CD4-positive, alpha-beta T cell treated with Interleukin-17A for 1 hour (primary cell): ENCODE data around the gene NPTX1.

ENCODE experiments used
- DNase-seq: peaks from one replicate; pipeline ENCODE4 v3.0.0-alpha.2; 2020

The NPTX1 gene

GRCh38 chr17:80502578-80502877, 26.1 kb upstream of the NPTX1 start:
- no peak for DNase-seq

GRCh38 chr17:80501741-80502577, 25.6 kb upstream of the NPTX1 start:
- DNase-seq = no peak

DNA sequence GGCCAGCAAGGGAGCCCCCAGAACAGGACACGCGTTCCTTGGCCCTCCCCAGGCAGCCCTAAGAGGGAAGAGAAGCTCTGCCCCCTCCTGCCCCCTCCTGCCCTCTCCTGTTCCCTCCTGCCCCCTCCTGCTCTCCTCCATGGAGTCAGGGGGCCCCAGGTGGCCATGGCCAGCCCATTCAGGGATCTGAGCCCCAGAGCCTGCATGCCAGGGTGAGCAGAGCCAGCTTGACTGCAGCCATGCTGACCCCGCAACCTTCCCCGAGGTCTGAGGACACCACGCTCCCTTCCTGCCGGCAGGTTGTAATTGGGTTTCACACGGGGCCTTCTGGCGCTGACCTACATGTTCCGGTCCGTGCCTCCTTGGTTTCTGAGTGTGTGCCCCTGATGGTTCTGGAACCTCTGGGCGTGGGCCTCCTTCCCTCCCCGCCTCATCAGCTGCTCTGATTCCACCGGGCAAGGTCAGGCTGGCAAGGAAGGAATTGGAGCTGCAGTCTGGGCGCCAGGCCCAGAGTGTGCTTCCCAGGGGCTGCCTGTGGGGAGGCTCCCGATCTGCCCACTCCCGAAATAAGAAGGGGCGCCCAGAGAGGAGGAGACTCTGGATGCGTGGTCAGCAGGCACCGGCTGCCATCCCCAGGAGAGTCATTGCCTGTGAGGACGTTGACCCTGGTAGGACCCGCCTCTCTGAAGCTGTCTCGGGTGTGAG, 23.7 kb upstream of the NPTX1 start:
- DNase-seq = no peak

DNA sequence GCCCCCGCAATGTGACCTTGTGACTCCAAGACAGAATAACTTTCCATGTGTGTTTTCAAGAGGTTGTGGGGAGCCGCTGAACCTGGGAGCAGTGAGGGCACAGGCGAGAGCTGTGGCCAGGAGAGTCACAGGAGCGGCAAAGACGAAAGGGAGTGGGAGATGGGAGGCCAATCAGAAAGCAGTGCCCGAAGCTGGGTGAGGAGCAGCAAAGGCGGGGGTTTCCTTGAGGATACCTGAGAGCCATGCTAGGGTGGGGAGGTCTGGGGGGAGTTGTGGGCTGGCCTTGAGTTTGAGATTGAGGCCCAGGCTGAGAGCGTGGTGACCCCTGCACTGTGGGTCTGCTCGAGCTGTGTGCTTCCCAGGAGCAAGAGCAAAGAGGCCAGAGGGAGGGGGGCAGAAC, 23.2 kb upstream of the NPTX1 start:
- no peak for DNase-seq

GRCh38 chr17:80498920-80499410, 22.6 kb upstream of the NPTX1 start:
- no peak for DNase-seq

DNA sequence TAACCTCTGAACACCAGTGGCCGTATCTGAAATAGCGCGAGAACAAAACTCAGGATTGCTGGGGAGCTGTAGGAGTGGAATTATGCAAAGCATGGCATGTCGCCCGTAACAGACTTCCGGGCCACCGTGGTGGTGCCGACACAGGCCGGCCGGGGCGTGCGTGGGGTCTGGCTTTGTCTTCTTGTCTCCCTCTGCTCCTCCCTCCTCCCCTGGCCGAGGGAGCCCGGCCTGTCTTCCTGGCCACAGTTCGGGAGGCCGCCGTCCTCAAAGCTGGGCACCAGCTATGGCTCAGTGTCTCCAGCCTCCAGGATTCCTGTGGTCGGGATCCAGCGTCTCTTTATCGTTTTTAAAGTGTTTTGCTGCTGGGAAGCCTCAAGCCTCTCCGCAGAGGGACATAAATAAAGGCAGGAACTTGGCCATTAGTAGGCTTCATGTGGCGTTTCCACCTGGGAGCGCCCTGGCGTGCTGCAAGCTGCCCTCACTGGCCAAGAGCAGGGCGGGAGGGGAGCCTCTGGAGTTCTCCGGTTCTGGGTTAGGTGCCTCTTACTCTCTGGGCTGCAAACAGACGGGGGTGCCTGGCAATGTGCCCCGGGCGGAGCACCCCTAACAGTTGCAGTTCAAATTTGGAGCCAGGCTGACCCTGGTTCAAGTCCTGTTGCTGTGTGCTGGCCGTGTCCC, 22.0 kb upstream of the NPTX1 start:
- no peak for DNase-seq

DNA sequence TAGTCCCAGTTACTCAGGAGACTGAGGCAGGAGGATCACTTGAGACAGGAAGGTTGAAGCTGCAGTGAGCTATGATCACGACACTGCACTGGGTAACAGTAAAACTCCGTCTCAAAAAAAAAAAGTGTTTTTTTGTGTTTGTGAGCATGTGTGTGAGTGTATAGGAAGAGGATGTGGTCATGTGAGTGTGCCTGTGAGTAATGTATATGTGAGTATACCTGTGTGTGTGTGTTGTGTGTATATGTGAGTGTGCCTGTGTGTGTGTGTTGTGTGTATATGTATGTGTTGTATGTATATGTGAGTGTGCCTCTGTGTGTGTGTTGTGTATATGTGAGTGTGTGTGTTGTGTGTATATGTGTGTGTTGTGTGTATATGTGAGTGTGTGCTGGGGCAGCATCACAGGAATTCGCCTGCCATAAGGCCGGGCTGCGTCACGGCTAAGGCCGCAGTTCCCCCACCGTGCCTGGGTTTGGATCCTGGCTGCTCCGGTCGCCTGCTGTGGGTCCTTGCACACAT, 21.4 kb upstream of the NPTX1 start:
- no peak for DNase-seq

DNA sequence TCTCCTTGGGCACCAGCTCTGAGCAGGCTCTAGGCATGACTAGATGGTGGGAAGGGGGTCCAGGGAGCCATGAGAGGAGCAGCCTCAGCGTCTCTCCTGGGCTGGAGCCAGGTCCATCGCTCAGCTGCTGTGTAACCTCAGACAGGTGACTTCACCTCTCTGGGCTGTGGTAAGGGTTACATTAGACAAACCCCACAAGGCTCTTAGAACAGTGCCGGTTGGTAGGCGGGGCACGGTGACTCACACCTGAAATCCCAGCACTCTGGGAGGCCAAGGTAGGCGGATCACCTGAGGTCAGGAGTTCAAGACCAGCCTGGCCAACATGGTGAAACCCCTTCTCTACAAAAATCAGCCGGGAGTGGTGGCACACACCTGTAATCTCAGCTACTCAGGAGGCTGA, 18.1 kb upstream of the NPTX1 start:
- no peak for DNase-seq

- no peak for DNase-seq
These were observed 16.1 kb upstream of the NPTX1 start for GRCh38 chr17:80492343-80493136.

DNA sequence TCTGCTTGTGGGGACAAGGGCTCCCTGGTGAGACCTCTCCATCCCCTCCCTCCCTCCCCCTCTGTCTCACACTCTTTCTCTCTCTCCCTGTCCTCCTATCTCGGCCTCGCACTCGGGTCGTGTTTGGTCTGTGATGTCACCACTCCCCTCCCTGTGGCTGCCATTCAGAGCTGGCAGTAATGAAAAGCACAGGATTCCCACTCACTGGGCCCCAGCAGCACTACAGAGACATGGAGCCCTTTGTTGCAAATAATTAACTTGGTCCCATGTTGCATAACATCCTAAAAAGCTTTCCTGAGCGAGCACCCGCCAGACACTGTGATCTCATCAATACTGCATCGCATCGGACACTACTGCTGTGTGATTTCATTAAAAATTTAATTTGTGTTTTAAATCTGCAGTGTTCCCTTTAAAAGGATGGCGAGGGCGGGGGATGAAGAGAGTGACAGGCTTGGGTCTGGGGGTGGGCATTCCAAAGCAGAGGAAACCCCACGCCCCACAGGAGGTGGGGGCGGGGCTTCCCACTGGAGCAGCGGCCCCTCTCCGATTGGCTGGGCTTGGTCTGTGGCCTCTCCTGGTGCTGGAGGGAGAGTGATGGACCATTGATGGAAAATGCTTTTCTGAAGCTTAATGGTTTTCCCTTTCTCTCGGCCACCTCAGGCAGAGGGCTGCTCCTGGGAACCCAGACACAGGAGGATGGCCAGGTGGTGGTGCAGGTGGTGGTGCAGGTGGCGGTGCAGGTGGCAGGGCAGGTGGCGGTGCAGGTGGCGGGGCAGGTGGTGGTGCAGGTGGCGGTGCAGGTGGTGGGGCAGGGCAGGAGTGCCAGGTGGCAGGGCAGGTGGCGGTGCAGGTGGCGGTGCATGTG, 15.3 kb upstream of the NPTX1 start:
- DNase-seq = no peak

GRCh38 chr17:80487511-80487910, 11.1 kb upstream of the NPTX1 start:
- no peak for DNase-seq

GRCh38 chr17:80486692-80487091, 10.3 kb upstream of the NPTX1 start:
- no peak for DNase-seq

- DNase-seq = no peak
These were observed 9.4 kb upstream of the NPTX1 start for GRCh38 chr17:80485846-80486245.

- DNase-seq = no peak
These were observed 6.3 kb upstream of the NPTX1 start for GRCh38 chr17:80482555-80483308.

- no peak for DNase-seq
These were observed 5.6 kb upstream of the NPTX1 start for GRCh38 chr17:80482058-80482318.

DNA sequence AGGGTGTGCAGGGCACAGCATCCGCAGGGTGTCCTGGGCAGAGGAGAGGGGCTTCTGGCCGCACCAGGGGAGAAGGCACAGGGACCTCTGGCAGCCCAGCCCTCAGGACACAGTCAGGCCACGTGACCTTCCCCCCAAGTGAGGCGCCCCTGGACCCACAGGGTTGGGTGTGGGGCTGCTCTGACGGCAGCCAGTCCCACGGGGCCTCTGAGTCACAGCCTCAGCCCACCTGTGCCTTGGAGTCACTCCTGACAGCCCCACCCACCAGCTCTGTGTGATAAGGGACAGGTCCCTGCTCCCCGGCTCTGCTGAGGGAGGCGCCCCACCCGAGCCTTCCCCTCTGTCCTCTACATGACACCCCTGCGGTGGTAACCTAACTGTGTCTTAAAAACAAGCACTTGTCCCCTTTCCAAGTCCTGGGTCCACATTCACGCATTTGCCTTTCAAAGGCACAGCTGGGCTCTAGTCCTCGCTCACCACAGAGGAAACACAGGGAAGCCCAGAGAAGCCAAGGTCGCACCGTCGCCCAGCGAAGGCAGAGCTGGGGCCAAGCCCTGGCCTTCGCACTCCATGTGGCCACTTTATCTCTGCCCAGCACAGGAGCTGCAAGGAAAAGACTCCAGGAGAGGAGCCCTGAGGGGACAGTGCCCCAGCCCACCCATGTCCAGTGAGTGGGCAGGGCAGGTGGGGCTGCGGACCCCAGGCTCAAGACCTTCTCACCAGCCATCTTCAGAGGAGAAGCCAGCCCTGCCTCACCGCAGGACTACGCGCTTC, 5.1 kb upstream of the NPTX1 start:
- DNase-seq = no peak

DNA sequence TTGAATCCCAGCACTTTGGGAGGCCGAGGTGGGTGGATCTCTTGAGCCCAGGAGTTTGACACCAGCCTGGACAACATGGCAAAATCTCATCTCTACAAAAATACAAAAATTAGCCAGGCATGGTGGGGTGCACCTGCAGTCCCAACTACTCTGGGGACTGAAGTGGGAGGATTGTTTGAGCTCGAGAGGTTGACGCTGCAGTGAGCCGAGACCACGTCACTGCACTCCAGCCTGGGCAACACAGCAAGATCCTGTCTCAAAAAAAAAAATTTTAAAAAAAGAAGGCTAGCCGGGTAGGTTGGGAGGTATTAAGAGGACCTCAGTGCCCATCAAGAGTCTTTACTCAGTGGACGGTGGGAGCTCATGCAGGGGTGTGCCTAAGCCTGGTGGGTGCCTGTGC, 3.8 kb upstream of the NPTX1 start:
- DNase-seq = no peak

DNA sequence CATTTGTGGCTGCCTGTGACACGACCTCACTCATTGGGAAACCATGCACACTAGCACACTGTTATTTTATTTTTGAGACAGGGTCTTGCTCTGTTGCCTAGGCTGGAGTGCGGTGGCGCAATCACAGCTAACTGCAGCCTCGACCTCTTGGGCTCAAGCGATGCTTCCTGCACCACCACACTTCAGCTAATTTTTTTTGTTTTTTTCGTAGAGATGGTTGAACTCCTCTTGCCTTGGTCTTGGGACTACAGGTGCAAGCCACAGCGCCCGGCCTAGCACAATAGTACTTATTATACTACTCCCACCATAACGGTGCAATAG, 2.8 kb upstream of the NPTX1 start:
- no peak for DNase-seq

GRCh38 chr17:80478487-80479245, 2.3 kb upstream of the NPTX1 start:
- no peak for DNase-seq
